ENCODE data around the gene THBS3. TPM values are rescaled to one million over a fixed set of nuclear protein-coding genes. Genes with fewer than 3 reads are reported as not detected.

Gene THBS3
- total and polyA plus RNA-seq, 9 of the 15 experiments (the other 6 are each of a cell fraction or from before 2014, with no cell fraction given) = 0.59 to 8.3 (median 3.2) TPM

DNA sequence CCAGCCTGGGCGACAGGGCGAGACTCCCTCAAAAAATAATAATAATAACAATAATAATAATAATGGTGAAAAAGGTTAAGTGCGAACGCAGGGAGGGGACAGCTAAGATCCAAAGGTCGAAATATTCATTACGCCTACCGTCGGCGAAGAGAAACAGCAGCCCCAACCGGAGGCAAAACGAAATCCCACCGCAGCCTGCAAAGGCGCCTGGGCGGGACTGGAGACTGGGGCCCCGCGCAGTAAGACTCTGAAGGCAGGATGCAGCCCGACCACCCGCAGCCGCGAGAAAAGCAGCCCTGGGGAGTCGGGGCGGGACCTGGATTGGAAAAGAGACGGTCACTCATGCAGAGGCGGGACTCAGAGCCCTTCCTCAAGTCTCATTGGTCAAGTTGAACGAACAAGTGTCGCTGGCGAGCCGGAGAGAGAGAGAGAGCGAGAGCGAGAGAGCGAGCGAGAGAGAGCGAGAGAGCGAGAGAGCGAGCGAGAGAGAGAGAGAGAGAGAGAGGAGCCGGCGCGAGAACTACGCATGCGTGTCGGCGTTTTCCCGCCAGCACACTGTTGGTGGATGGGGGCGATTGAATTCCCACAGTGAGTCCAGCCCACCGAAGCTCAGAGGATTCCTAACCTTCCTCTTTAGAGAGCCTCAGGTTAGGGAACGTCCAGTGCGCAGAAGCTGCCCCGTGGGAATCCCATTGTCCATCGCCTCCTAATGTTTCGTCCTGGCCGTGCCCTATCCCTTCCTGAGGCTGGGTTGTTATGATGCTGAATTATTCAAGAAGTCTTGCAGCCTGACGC is 36.9 kb upstream of the THBS3 start (continued):
- TF ChIP-seq SIN3A (IDR thresholded peaks at IDR 0.05; ENCODE audit: borderline replicate concordance in 2 of 2, control insufficient read depth in 1 of 2, low read depth in 2 of 2, low read length in 2 of 2) (peak; percentile 81 to 82), NUFIP1 (IDR thresholded peaks at IDR 0.05; ENCODE audit: partially characterized antibody) (peak; percentile 80), ZBED1 (IDR thresholded peaks at IDR 0.05) (peak; percentile 91; the same call in 1 of the 2 replicates), RUNX1 (IDR thresholded peaks at IDR 0.05; ENCODE audit: low read depth) (no peak), ZNF589 (CRISPR knock-in tag; IDR thresholded peaks at IDR 0.05; ENCODE audit: low read depth) (peak; percentile 93; the same call in 1 of the 2 replicates), PHF21A (IDR thresholded peaks at IDR 0.05; ENCODE audit: borderline replicate concordance, low read depth) (peak; percentile 99), RNF2 (IDR thresholded peaks at IDR 0.05) (peak; percentile 98), JUND (IDR thresholded peaks at IDR 0.05; ENCODE audit: borderline replicate concordance, low read depth, low read length) (peak; percentile 93), JUND (tag; IDR thresholded peaks at IDR 0.05; ENCODE audit: borderline replicate concordance, low read depth, low read length) (peak; percentile 76; the same call in 1 of the 3 replicates), BRD9 (IDR thresholded peaks at IDR 0.05; ENCODE audit: low read depth, partially characterized antibody) (peak; percentile 99), SREBF1 (IDR thresholded peaks at IDR 0.05; ENCODE audit: borderline replicate concordance, low read depth, low read length) (0 out of 2 replicates have a peak, but pooled peaks have one; percentile 39), NR2F6 (CRISPR knock-in tag; IDR thresholded peaks at IDR 0.05) (peak; percentile 61; the same call in 1 of the 2 replicates), GTF2E2 (tag; IDR thresholded peaks at IDR 0.05) (peak; percentile 92), ZSCAN29 (IDR thresholded peaks at IDR 0.05) (peak; percentile 48; the same call in 1 of the 2 replicates)
- TF ChIP-seq, protein P1, sequence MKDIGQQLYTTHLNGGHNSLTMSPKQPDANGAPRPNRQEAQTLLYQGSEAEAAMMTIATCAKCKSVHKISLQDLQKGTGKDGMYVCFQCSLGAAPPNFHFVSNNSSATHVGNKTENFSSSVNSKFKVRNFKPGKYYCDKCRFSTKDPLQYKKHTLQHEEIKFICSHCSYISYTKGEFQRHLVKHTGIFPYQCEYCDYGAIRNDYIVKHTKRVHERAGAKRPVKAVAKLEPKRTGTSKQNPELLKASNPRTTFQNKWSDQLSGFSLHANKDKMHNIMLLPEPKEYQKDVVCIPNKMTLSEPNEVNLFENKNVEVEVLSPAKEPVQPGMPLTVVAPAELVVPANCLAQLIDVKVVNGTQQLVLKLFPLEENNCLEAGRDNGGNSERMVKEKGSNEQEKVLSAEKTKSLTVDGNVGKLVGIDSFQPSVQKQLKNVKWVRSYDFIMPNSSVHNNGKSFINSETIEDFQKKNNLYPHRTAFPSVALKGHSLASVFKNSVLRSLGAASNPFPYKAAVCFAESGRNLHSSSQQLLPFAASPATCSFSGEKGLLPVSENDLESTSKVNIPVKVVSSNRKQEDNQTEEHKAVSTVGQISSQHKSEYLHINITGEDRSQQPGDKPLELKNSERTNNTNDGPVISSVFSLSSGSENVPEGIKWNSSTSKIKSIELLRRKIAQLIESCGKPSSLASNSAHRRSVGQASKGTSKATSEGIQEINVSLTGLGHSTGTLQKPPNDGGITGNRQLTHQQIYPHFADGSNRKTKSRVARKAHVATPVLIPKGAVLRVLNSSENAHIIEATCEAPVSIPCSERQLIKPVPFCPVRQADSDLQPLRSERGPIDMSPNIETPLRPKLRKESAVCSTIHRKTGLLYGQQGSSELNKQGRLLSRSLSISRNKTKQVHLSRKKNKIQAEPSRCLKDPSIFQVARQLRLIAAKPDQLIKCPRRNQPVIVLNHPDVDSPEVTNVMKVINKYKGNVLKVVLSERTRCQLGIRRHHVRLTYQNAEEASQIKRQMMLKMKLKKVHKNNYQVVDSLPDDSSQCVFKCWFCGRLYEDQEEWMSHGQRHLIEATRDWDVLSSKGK (CRISPR knock-in tag; IDR thresholded peaks at IDR 0.05) = no peak
- TF ChIP-seq, protein P2, sequence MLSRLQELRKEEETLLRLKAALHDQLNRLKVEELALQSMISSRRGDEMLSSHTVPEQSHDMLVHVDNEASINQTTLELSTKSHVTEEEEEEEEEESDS (CRISPR knock-in tag; IDR thresholded peaks at IDR 0.05) = no peak
- TF ChIP-seq, protein P3, sequence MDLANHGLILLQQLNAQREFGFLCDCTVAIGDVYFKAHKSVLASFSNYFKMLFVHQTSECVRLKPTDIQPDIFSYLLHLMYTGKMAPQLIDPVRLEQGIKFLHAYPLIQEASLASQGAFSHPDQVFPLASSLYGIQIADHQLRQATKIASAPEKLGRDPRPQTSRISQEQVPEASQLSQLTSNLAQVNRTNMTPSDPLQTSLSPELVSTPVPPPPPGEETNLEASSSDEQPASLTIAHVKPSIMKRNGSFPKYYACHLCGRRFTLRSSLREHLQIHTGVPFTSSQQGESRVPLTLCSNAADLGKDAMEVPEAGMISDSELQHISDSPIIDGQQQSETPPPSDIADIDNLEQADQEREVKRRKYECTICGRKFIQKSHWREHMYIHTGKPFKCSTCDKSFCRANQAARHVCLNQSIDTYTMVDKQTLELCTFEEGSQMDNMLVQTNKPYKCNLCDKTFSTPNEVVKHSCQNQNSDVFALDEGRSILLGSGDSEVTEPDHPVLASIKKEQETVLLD (IDR thresholded peaks at IDR 0.05) = peak; percentile 99
- TF ChIP-seq, protein P4, sequence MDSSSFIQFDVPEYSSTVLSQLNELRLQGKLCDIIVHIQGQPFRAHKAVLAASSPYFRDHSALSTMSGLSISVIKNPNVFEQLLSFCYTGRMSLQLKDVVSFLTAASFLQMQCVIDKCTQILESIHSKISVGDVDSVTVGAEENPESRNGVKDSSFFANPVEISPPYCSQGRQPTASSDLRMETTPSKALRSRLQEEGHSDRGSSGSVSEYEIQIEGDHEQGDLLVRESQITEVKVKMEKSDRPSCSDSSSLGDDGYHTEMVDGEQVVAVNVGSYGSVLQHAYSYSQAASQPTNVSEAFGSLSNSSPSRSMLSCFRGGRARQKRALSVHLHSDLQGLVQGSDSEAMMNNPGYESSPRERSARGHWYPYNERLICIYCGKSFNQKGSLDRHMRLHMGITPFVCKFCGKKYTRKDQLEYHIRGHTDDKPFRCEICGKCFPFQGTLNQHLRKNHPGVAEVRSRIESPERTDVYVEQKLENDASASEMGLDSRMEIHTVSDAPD (CRISPR knock-in tag; IDR thresholded peaks at IDR 0.05) = peak; percentile 52; the same call in 1 of the 2 replicates
- TF ChIP-seq, protein P5, sequence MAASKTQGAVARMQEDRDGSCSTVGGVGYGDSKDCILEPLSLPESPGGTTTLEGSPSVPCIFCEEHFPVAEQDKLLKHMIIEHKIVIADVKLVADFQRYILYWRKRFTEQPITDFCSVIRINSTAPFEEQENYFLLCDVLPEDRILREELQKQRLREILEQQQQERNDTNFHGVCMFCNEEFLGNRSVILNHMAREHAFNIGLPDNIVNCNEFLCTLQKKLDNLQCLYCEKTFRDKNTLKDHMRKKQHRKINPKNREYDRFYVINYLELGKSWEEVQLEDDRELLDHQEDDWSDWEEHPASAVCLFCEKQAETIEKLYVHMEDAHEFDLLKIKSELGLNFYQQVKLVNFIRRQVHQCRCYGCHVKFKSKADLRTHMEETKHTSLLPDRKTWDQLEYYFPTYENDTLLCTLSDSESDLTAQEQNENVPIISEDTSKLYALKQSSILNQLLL (CRISPR knock-in tag; IDR thresholded peaks at IDR 0.05; ENCODE audit: borderline replicate concordance) = no peak
